ENCODE data around the gene GNAI1. TPM values are rescaled to one million over a fixed set of nuclear protein-coding genes. Genes with fewer than 3 reads are reported as not detected.

GNAI1 gene
- total and polyA plus RNA-seq, 2 of the 13 experiments (the other 11 are each of a cell fraction or from before 2014, with no cell fraction given): 3.5 to 5.7 TPM

DNA sequence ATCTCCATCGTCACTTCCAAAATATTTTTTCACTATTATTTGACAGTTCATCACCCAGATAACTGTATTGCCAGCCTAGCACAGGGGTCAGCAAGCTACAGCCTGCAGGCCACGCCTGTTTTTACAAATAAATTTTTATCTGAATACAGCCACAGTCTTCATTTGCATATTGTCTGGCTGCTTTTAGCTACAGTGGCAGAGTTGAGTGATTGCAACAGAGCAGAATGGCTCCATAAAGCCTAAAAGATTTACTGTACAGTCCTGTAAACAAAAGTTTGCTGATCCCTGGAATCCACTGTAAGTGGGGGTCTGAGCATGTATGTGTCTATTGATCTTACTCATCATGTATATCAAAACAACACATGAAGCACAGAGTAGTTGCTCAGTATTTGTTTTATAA is 45.9 kb upstream of the GNAI1 start:
- no TSS peak for BruUV-seq (replicated peaks)
- no peaks in the 10 kb centered on the region for H3K27me3 ChIP-seq (ENCODE audit: control insufficient read depth in 1 of 2, insufficient read depth in 2 of 2, low read length in 2 of 2)
- H3K9me3 ChIP-seq (ENCODE audit: low read length): no peaks in the 10 kb centered on the region
- FAIRE-seq (no peak), ATAC-seq (no peak), DNase-seq (ENCODE audit: low spot score) (no peak)
- H3K27ac ChIP-seq (ENCODE audit: extremely low read length, insufficient read depth, low read length): no peak overlapping the region
- in situ Hi-C loops (cut with HindIII; ENCODE audit: extremely low pct_ligation_motif_present, low pct_unique_long_range_greater_than_20kb): no loop called here
- 4% methylated on average over 2 of the region's 2 CpGs for WGBS (ENCODE audit: low lambda C conversion rate)
- H3K79me2 ChIP-seq (ENCODE audit: insufficient read depth, low read length): no peaks in the 10 kb centered on the region
- no peak overlapping the region for H3K9ac ChIP-seq (ENCODE audit: insufficient read depth, low read depth, low read length)
- H4K20me1 ChIP-seq (ENCODE audit: insufficient read depth, low read length): no peaks in the 10 kb centered on the region
- ChIA-PET POLR2A (no interaction called here), CTCF (ENCODE audit: low intra/inter-chr PET ratio, low total read pairs) (no interaction called here)
- no peak overlapping the region for H2AFZ ChIP-seq (ENCODE audit: low read length)
- H3K4me2 ChIP-seq (ENCODE audit: low read depth, low read length): no peak overlapping the region
- TF ChIP-seq ZNF704 (CRISPR knock-in tag; IDR thresholded peaks at IDR 0.05; ENCODE audit: borderline replicate concordance): no peak
- no peak for TF ChIP-seq RFXAP (CRISPR knock-in tag; IDR thresholded peaks at IDR 0.05; ENCODE audit: borderline replicate concordance)
- TF ChIP-seq, protein P1, sequence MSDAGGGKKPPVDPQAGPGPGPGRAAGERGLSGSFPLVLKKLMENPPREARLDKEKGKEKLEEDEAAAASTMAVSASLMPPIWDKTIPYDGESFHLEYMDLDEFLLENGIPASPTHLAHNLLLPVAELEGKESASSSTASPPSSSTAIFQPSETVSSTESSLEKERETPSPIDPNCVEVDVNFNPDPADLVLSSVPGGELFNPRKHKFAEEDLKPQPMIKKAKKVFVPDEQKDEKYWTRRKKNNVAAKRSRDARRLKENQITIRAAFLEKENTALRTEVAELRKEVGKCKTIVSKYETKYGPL (CRISPR knock-in tag; IDR thresholded peaks at IDR 0.05): no peak
- TF ChIP-seq SYNCRIP (IDR thresholded peaks at IDR 0.05; ENCODE audit: insufficient read depth, low read depth, low read length): no peak
- TF ChIP-seq HINFP (CRISPR knock-in tag; IDR thresholded peaks at IDR 0.05; ENCODE audit: low read depth): no peak
- TF ChIP-seq TP53 (CRISPR knock-in tag; conservative IDR thresholded peaks at IDR 0.05): no peak
- TF ChIP-seq YY1 (IDR thresholded peaks at IDR 0.05; ENCODE audit: insufficient read depth, insufficient replicate concordance, low read depth, low read length): no peak
- no peak for TF ChIP-seq POLR2A (IDR thresholded peaks at IDR 0.05; ENCODE audit: insufficient read depth in 1 of 2, low read depth in 2 of 2, low read length in 2 of 2)
- no peak for TF ChIP-seq ZNF180 (CRISPR knock-in tag; IDR thresholded peaks at IDR 0.05; ENCODE audit: borderline replicate concordance, low read depth)
- TF ChIP-seq SP1 (IDR thresholded peaks at IDR 0.05): no peak
- no peak for TF ChIP-seq SP1 (CRISPR knock-in tag; IDR thresholded peaks at IDR 0.05)
- TF ChIP-seq, protein P2, sequence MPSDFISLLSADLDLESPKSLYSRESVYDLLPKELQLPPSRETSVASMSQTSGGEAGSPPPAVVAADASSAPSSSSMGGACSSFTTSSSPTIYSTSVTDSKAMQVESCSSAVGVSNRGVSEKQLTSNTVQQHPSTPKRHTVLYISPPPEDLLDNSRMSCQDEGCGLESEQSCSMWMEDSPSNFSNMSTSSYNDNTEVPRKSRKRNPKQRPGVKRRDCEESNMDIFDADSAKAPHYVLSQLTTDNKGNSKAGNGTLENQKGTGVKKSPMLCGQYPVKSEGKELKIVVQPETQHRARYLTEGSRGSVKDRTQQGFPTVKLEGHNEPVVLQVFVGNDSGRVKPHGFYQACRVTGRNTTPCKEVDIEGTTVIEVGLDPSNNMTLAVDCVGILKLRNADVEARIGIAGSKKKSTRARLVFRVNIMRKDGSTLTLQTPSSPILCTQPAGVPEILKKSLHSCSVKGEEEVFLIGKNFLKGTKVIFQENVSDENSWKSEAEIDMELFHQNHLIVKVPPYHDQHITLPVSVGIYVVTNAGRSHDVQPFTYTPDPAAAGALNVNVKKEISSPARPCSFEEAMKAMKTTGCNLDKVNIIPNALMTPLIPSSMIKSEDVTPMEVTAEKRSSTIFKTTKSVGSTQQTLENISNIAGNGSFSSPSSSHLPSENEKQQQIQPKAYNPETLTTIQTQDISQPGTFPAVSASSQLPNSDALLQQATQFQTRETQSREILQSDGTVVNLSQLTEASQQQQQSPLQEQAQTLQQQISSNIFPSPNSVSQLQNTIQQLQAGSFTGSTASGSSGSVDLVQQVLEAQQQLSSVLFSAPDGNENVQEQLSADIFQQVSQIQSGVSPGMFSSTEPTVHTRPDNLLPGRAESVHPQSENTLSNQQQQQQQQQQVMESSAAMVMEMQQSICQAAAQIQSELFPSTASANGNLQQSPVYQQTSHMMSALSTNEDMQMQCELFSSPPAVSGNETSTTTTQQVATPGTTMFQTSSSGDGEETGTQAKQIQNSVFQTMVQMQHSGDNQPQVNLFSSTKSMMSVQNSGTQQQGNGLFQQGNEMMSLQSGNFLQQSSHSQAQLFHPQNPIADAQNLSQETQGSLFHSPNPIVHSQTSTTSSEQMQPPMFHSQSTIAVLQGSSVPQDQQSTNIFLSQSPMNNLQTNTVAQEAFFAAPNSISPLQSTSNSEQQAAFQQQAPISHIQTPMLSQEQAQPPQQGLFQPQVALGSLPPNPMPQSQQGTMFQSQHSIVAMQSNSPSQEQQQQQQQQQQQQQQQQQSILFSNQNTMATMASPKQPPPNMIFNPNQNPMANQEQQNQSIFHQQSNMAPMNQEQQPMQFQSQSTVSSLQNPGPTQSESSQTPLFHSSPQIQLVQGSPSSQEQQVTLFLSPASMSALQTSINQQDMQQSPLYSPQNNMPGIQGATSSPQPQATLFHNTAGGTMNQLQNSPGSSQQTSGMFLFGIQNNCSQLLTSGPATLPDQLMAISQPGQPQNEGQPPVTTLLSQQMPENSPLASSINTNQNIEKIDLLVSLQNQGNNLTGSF (CRISPR knock-in tag; IDR thresholded peaks at IDR 0.05): no peak
- TF ChIP-seq, protein P3, sequence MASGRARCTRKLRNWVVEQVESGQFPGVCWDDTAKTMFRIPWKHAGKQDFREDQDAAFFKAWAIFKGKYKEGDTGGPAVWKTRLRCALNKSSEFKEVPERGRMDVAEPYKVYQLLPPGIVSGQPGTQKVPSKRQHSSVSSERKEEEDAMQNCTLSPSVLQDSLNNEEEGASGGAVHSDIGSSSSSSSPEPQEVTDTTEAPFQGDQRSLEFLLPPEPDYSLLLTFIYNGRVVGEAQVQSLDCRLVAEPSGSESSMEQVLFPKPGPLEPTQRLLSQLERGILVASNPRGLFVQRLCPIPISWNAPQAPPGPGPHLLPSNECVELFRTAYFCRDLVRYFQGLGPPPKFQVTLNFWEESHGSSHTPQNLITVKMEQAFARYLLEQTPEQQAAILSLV (CRISPR knock-in tag; IDR thresholded peaks at IDR 0.05; ENCODE audit: borderline replicate concordance): no peak
- no peak for TF ChIP-seq HES4 (CRISPR knock-in tag; IDR thresholded peaks at IDR 0.05; ENCODE audit: borderline replicate concordance)
- no peaks in the 10 kb centered on the region for H3K36me3 ChIP-seq (replicated peaks in 1 of 2; ENCODE audit: control insufficient read depth in 1 of 2, insufficient read depth in 2 of 2, low read length in 2 of 2)
- intact Hi-C loops (cut with micrococcal nuclease; ENCODE audit: unreplicated experiment): no loop called here
- H3K4me1 ChIP-seq (ENCODE audit: insufficient read depth, low read length): peaks cover 11% of the 10 kb centered on the region; the same call in 1 of the 2 replicates
- H3K4me3 ChIP-seq (replicated peaks in 1 of 3; ENCODE audit: insufficient read depth in 1 of 3, low read depth in 2 of 3, low read length in 3 of 3): no peak overlapping the region
